A673 (cell line): ENCODE results near the gene CEP131. TPM values are rescaled to one million over a fixed set of nuclear protein-coding genes. Genes with fewer than 3 reads are reported as not detected.

Source experiments
- BruUV-seq: library from RNA; stranded (reverse); fragments of 400-500 nt; replicated peaks from 2 replicates; lab custom pipeline; 2021; lab: Mats Ljungman, UMichigan
- CTCF ChIA-PET: fragments of 300-600 bp; sonication (Branson Sonifier 250); formaldehyde crosslinking; loops from one replicate; lab custom pipeline; 2022; ENCODE audit warnings: antibody characterized with exemption; lab: Charles Lee
- POLR2A ChIA-PET: fragments of 300-600 bp; sonication (Branson Sonifier 250); formaldehyde crosslinking; loops from one replicate; lab custom pipeline; 2022; ENCODE audit warnings: antibody characterized with exemption; ENCODE audit not compliant: low non-redundant PET; lab: Charles Lee
- DNase-seq: peaks from one replicate; pipeline ENCODE4 v3.0.0-alpha.2; 2015; ENCODE audit warnings: low spot score
- H3K27ac ChIP-seq: fragments of 200-600 bp; sonication (generic); 2 replicates; pipeline ENCODE4 v1.5.1; 2016; ENCODE audit warnings: mixed run types, low read depth, mild to moderate bottlenecking, mixed read lengths, antibody characterized with exemption, low read length; ENCODE audit not compliant: poor library complexity, severe bottlenecking
- H3K27me3 ChIP-seq: fragments of 200-600 bp; sonication (generic); replicated peaks from 2 replicates; pipeline ENCODE4 v1.6.1; 2017; ENCODE audit warnings: mixed run types, low read depth, mild to moderate bottlenecking, mixed read lengths, antibody characterized with exemption, low read length; ENCODE audit not compliant: insufficient read depth, poor library complexity
- H3K36me3 ChIP-seq: fragments of 200-600 bp; sonication (generic); 2 replicates; pipeline ENCODE4 v1.6.1; 2016; ENCODE audit warnings: mixed run types, mild to moderate bottlenecking, mixed read lengths, antibody characterized with exemption, low read length; ENCODE audit not compliant: insufficient read depth, poor library complexity, severe bottlenecking
- H3K4me1 ChIP-seq: fragments of 200-600 bp; sonication (generic); 2 replicates; pipeline ENCODE4 v1.6.1; 2017; ENCODE audit warnings: mixed run types, mild to moderate bottlenecking, mixed read lengths, antibody characterized with exemption, low read length; ENCODE audit not compliant: insufficient read depth, poor library complexity, severe bottlenecking
- H3K4me3 ChIP-seq: fragments of 200-600 bp; sonication (generic); 2 replicates; pipeline ENCODE4 v1.5.1; 2016; ENCODE audit warnings: low read depth, mixed run types, mild to moderate bottlenecking, mixed read lengths, low read length; ENCODE audit not compliant: poor library complexity, severe bottlenecking
- H3K9me3 ChIP-seq: fragments of 200-600 bp; sonication (generic); 2 replicates; pipeline ENCODE4 v1.6.1; 2016; ENCODE audit warnings: mixed run types, low read depth, mild to moderate bottlenecking, mixed read lengths, antibody characterized with exemption, low read length; ENCODE audit not compliant: poor library complexity, severe bottlenecking
- CTCF ChIP-seq: fragments of 300-800, 200-600 bp; sonication (generic); conservative IDR thresholded peaks from 2 replicates; pipeline ENCODE4 v1.5.1; 2017; ENCODE audit warnings: low read depth, mild to moderate bottlenecking, antibody characterized with exemption, low read length, moderate library complexity, mixed read lengths
- EZH2 ChIP-seq: fragments of 200-600 bp; sonication (generic); IDR thresholded peaks from 2 replicates; pipeline ENCODE4 v1.6.1; 2017; ENCODE audit warnings: borderline replicate concordance, low read depth, mild to moderate bottlenecking, mixed read lengths, antibody characterized with exemption, low read length; ENCODE audit not compliant: poor library complexity, severe bottlenecking
- intact Hi-C: fragments of 100-400 bp; cut with micrococcal nuclease; formaldehyde crosslinking; loops from one replicate; pipeline ENCODE4 v1.10.0; 2022; ENCODE audit not compliant: unreplicated experiment
- total RNA-seq: library from RNA; stranded (reverse); gene quantifications from 2 replicates; pipeline ENCODE4 v1.2.3, GENCODE V29; 2021

The CEP131 gene
- total RNA-seq, 1 experiment from 2014 or later, result 27.1 TPM

- intact Hi-C loops, result no loop called here
- H3K9me3 ChIP-seq, result no peaks in the 10 kb centered on the region
- POLR2A ChIA-PET, result no interaction called here
- CTCF ChIA-PET, result interaction anchor here (0.5 kb wide), 1 partner anchor 92 kb away, joined by 3 read pairs; no protein-coding TSS in a partner anchor
- H3K27me3 ChIP-seq, result no peaks in the 10 kb centered on the region
- H3K4me3 ChIP-seq, result no peak overlapping the region
- no peaks in the 10 kb centered on the region for H3K36me3 ChIP-seq
- DNase-seq, result no peak
- no peak overlapping the region for H3K27ac ChIP-seq
- peaks cover 7% of the 10 kb centered on the region for H3K4me1 ChIP-seq
- no TSS peak for BruUV-seq
- no peak for TF ChIP-seq EZH2
- TF ChIP-seq CTCF, result no peak
Observed at GRCh38 chr17:81234506-81234855, 11.7 kb upstream of the CEP131 start.

GRCh38 chr17:81233811-81234505 is 11.2 kb upstream of the CEP131 start:
- no peak for DNase-seq
- no peak for TF ChIP-seq EZH2
- no peak for TF ChIP-seq CTCF
- ChIA-PET CTCF (interaction anchor here (0.5 kb wide), 1 partner anchor 92 kb away, joined by 3 read pairs; no protein-coding TSS in a partner anchor), POLR2A (no interaction called here)
- Histone ChIP-seq H3K9me3 (no peaks in the 10 kb centered on the region), H3K36me3 (no peaks in the 10 kb centered on the region), H3K4me1 (peaks cover 7% of the 10 kb centered on the region), H3K27me3 (no peaks in the 10 kb centered on the region), H3K27ac (no peak overlapping the region), H3K4me3 (no peak overlapping the region)
- intact Hi-C loops, result no loop called here
- BruUV-seq, result no TSS peak

GRCh38 chr17:81233316-81233715 is 10.6 kb upstream of the CEP131 start:
- Histone ChIP-seq H3K4me3 (no peak overlapping the region), H3K9me3 (no peaks in the 10 kb centered on the region), H3K27ac (no peak overlapping the region), H3K36me3 (no peaks in the 10 kb centered on the region), H3K4me1 (peaks cover 7% of the 10 kb centered on the region), H3K27me3 (no peaks in the 10 kb centered on the region)
- intact Hi-C loops, result no loop called here
- ChIA-PET POLR2A (no interaction called here), CTCF (no interaction called here)
- TF ChIP-seq CTCF (no peak), EZH2 (no peak)
- BruUV-seq, result no TSS peak
- DNase-seq, result no peak
